KMS-11 (cell line): Measurements from ENCODE around the gene COPB2.
"Not testable (repeated sequence)": the region's sequence is repeated elsewhere in the genome, so short reads cannot be mapped to it uniquely, and the experiment has no call there.

Experiments used
- H2AFZ ChIP-seq: fragments of 200-600 bp; sonication (generic); 2 replicates; pipeline ENCODE4 v1.6.1; 2016; ENCODE audit warnings: antibody characterized with exemption, mixed run types, low read depth
- H3K27ac ChIP-seq: fragments of 200-600 bp; sonication (generic); 2 replicates; pipeline ENCODE4 v1.6.1; 2016; ENCODE audit warnings: mild to moderate bottlenecking, mixed run types
- H3K27me3 ChIP-seq: fragments of 200-600 bp; sonication (generic); 2 replicates; pipeline ENCODE4 v1.6.1; 2017; ENCODE audit warnings: mild to moderate bottlenecking, low read depth, mixed run types, moderate library complexity; ENCODE audit not compliant: insufficient read depth
- H3K36me3 ChIP-seq: fragments of 200-600 bp; sonication (generic); 2 replicates; pipeline ENCODE4 v1.6.1; 2017; ENCODE audit warnings: mild to moderate bottlenecking, mixed run types; ENCODE audit not compliant: insufficient read depth
- H3K4me1 ChIP-seq: fragments of 200-600 bp; sonication (generic); 2 replicates; pipeline ENCODE4 v1.6.1; 2016; ENCODE audit warnings: mild to moderate bottlenecking, low read depth, mixed run types; ENCODE audit not compliant: poor library complexity, severe bottlenecking
- H3K4me2 ChIP-seq: fragments of 200-600 bp; sonication (generic); 2 replicates; pipeline ENCODE4 v1.7.0; 2016; ENCODE audit warnings: mild to moderate bottlenecking, mixed run types
- H3K4me3 ChIP-seq: fragments of 200-600 bp; sonication (generic); IDR thresholded peaks from 2 replicates; pipeline ENCODE4 v1.6.1; 2017; ENCODE audit warnings: low read depth, low read length, mixed read lengths; ENCODE audit not compliant: insufficient read depth
- H3K79me2 ChIP-seq: fragments of 200-600 bp; sonication (generic); 2 replicates; pipeline ENCODE4 v1.6.1; 2016; ENCODE audit warnings: low read depth, mixed run types; ENCODE audit not compliant: insufficient read depth
- H3K9ac ChIP-seq: fragments of 200-600 bp; sonication (generic); 2 replicates; pipeline ENCODE4 v1.6.1; 2016; ENCODE audit warnings: mild to moderate bottlenecking, mixed run types
- H4K20me1 ChIP-seq: fragments of 200-600 bp; sonication (generic); 2 replicates; pipeline ENCODE4 v1.6.1; 2016; ENCODE audit warnings: mild to moderate bottlenecking, mixed run types; ENCODE audit not compliant: insufficient read depth
- TF ChIP-seq, protein P1 (sequence below): fragments of 200-600 bp; sonication (generic); conservative IDR thresholded peaks from 2 replicates; pipeline ENCODE4 v1.6.1; 2017; ENCODE audit warnings: low read depth, mild to moderate bottlenecking, antibody characterized with exemption, low read length, moderate library complexity, mixed read lengths

The COPB2 gene

DNA sequence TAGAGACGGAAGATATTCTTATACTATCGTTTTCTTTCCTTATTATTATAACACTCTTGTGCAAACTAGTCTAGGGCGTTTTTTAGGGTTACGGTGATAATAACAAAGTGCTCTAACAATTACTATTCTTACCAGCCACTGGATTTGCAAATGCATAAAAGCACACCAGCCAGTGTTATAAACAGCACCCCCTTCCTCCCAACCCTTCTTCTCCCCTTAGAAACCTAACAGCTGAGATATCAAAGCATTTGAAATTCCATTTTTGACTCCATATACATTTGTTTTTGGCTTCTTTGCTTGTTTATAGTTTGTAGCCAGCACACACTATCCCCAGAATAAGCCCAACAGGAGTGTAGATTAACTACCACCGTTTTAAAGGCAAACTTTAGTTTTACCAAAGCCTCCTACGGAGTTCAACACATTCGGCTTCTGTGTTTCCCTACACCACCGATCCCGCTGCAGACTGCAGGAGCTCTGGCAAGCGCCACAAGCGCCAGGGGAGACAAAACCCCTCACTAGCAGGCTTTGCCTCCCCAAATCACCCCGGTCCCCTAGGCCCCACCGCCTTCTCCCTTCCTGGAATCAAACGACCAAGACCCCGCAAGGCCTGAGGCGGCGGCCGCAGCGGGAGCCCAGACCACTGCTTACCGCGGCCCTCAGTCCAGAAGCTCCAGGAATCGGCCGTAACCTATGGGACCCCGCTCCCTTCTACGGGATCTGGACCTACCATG, 461 bp downstream of the COPB2 start:
- Histone ChIP-seq H3K79me2 (peaks cover 65% of the 10 kb centered on the region), H3K9ac (peak overlapping the region; percentile 93), H3K36me3 (no peaks in the 10 kb centered on the region; the same call in 1 of the 2 replicates), H3K27me3 (no peaks in the 10 kb centered on the region), H3K4me1 (peaks cover 20% of the 10 kb centered on the region), H3K27ac (peak overlapping the region; percentile 89), H4K20me1 (no peaks in the 10 kb centered on the region), H2AFZ (peak overlapping the region; percentile 90), H3K4me3 (peak overlapping the region; percentile 91), H3K4me2 (peak overlapping the region; percentile 61)
- TF ChIP-seq, protein P1, sequence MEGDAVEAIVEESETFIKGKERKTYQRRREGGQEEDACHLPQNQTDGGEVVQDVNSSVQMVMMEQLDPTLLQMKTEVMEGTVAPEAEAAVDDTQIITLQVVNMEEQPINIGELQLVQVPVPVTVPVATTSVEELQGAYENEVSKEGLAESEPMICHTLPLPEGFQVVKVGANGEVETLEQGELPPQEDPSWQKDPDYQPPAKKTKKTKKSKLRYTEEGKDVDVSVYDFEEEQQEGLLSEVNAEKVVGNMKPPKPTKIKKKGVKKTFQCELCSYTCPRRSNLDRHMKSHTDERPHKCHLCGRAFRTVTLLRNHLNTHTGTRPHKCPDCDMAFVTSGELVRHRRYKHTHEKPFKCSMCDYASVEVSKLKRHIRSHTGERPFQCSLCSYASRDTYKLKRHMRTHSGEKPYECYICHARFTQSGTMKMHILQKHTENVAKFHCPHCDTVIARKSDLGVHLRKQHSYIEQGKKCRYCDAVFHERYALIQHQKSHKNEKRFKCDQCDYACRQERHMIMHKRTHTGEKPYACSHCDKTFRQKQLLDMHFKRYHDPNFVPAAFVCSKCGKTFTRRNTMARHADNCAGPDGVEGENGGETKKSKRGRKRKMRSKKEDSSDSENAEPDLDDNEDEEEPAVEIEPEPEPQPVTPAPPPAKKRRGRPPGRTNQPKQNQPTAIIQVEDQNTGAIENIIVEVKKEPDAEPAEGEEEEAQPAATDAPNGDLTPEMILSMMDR: no peak

DNA sequence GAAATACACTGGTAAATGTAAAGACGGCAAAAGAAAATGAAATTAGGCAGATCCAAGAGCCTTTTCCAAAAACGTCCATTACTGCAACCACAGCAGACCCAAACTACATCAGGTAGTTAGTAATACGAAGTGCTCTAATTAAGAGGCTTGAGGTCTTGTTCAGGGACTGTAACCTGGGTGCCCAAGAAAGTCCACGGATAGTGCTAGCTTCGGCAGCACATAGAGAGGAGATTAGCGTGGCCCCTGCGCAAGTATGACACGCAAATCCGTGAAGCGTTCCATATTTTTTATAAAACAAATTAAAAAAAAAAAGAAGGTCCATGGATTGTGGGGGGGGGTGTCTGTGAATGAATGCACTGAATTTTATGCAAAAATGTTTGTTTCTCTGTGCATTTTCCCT, 1.4 kb downstream of the COPB2 start:
- H3K4me3 ChIP-seq: no peak overlapping the region

DNA sequence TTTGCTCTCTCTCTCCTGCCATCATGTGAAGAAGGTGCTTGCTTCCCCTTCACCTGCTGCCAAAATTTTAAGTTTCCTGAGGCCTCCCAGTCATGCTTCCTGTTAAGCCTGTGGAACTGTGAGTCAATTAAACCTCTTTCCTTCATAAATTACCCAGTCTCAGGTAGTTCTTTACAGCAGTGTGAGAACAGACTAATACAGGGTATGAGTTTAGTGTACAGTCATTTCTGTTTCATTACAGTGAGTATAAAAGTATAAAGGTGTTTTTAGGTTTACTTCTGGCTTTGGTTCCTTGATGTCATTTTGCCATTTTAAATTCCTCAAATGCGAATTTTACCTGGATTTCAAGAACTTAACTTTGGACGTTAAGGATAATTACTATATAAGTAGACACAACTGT, 7.2 kb downstream of the COPB2 start:
- peaks cover 46% of the 10 kb centered on the region for H3K79me2 ChIP-seq
- not testable (repeated sequence) for H4K20me1 ChIP-seq

More for the DNA sequence above, 1.4 kb downstream of the COPB2 start:
- Histone ChIP-seq H3K27me3 (no peaks in the 10 kb centered on the region), H3K36me3 (peaks cover 5% of the 10 kb centered on the region; the same call in 1 of the 2 replicates), H3K9ac (no peak overlapping the region), H3K79me2 (peaks cover 68% of the 10 kb centered on the region), H2AFZ (no peak overlapping the region), H4K20me1 (no peaks in the 10 kb centered on the region), H3K27ac (no peak overlapping the region), H3K4me2 (peak overlapping the region; percentile 61), H3K4me1 (peaks cover 20% of the 10 kb centered on the region)
- TF ChIP-seq, protein P1: no peak

DNA sequence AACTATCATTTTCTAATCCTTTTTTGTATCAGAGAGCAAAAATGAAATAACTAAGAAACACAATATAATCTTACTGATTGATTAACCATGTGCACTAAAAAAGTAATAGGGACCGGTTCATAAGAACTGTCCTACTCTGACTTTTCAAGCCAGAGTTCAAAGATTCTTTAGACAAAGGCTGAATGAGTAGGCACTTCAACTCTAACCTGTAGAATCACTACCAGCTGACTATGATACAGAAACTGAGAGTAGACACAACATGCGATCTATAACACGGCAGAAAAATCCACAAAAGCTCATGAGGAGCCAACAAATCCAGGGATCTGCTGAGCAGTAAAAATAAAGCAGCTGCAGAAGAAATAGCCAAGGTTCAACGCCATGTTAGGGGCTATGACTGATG, 8.9 kb downstream of the COPB2 start:
- TF ChIP-seq, protein P1: no peak
- H3K79me2 ChIP-seq: peaks cover 29% of the 10 kb centered on the region
- H3K36me3 ChIP-seq: peaks cover 23% of the 10 kb centered on the region; the same call in 1 of the 2 replicates

More for the DNA sequence above, 7.2 kb downstream of the COPB2 start:
- H3K9ac ChIP-seq, H3K4me2 ChIP-seq, H2AFZ ChIP-seq, H3K4me3 ChIP-seq, H3K27me3 ChIP-seq, H3K27ac ChIP-seq, H3K4me1 ChIP-seq: not testable (repeated sequence)
- peaks cover 19% of the 10 kb centered on the region; the same call in 1 of the 2 replicates for H3K36me3 ChIP-seq

DNA sequence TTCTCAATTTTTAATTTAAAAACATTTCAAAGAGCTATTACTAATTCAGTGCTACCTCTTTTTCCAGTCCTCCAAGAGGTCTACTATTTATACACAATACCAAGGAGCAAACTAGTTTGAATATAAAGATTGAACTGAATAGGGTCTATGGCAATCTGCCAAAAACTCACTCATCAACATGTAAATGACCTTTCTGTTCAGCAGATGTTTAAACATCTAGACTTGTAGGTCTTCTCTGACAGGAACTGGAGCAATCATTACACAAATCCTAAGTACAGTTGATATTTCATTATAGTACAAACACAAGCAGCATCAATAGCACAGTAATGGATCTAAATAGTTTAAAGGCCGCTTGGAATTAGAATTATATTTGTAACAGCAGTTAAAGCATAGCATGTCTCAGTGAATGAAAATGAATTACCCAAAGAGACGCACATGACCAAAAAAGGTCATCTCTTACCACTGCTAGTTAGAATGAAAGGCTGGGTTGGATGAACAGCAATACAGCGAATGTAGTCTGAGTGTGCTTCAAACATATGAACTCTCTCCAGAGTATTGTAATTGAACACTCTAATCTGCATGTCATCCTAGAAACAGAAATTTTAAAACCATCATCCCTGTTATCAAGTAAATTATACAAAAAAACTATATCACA, 10.7 kb downstream of the COPB2 start:
- Histone ChIP-seq H3K4me3 (no peak overlapping the region), H3K79me2 (peaks cover 10% of the 10 kb centered on the region; the same call in 1 of the 2 replicates), H3K4me1 (peaks cover 7% of the 10 kb centered on the region), H3K9ac (no peak overlapping the region), H4K20me1 (peaks cover 5% of the 10 kb centered on the region; the same call in 1 of the 2 replicates), H2AFZ (no peak overlapping the region), H3K27me3 (no peaks in the 10 kb centered on the region), H3K36me3 (peaks cover 33% of the 10 kb centered on the region; the same call in 1 of the 2 replicates), H3K4me2 (no peak overlapping the region), H3K27ac (no peak overlapping the region)
- TF ChIP-seq, protein P1: no peak

More for the DNA sequence above, 8.9 kb downstream of the COPB2 start:
- peaks cover 5% of the 10 kb centered on the region; the same call in 1 of the 2 replicates for H4K20me1 ChIP-seq
- H3K4me1 ChIP-seq: peaks cover 7% of the 10 kb centered on the region
- H3K4me3 ChIP-seq: no peak overlapping the region
- no peak overlapping the region for H2AFZ ChIP-seq
- H3K27ac ChIP-seq: no peak overlapping the region
- no peak overlapping the region for H3K9ac ChIP-seq
- H3K27me3 ChIP-seq: no peaks in the 10 kb centered on the region
- H3K4me2 ChIP-seq: no peak overlapping the region
